Measurements from ENCODE around the gene ASB4. TPM values are rescaled to one million over a fixed set of nuclear protein-coding genes. Genes with fewer than 3 reads are reported as not detected.

Gene ASB4
- polyA plus RNA-seq, 2 of the 4 experiments (the other 2 are of a cell fraction) = 1.4 to 3.1 TPM

DNA sequence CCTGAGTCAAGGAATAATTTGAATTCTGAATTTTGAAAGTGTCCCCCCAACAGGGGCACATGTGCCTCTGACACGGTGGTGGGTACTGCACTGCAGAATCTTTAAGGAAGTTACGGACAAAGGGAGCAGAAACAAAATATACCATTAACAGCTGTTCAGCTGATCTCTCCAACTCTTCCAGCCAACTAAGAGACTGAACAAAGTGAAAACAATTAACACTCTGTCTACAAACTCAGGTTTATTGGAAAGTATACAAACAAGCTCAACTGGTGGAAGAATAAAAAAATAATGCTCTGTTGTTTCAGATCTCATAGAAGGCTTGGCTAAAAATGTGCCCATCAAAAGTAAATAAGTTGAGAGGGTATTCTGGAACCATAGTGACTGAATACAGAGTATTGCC, 34.4 kb downstream of the ASB4 start:
- no peak overlapping the region for H3K4me3 ChIP-seq
- H3K4me2 ChIP-seq = no peak overlapping the region
- DNase-seq (ENCODE audit: low read depth in 1 of 2, low spot score in 1 of 2) (no peak), ATAC-seq (no peak), FAIRE-seq (no peak)
- 74% methylated on average over 2 of the region's 2 CpGs for WGBS (ENCODE audit: missing lambda C conversion rate)
- TF ChIP-seq NR3C1 (IDR thresholded peaks at IDR 0.05) (no peak), SMC3 (IDR thresholded peaks at IDR 0.05) (no peak), MAFK (IDR thresholded peaks at IDR 0.05; ENCODE audit: partially characterized antibody) (no peak), RAD21 (conservative IDR thresholded peaks at IDR 0.05 in 1 of 2, IDR thresholded peaks at IDR 0.05 in 1 of 2) (no peak), CEBPB (IDR thresholded peaks at IDR 0.05) (no peak), RARB (CRISPR knock-in tag; IDR thresholded peaks at IDR 0.05) (no peak), HEYL (CRISPR knock-in tag; IDR thresholded peaks at IDR 0.05) (no peak)
- no peak overlapping the region for H3K27ac ChIP-seq
- no peaks in the 10 kb centered on the region for H3K4me1 ChIP-seq
- POLR2A ChIA-PET = interaction anchor here (0.7 kb wide), 1 partner anchor 110 kb away, joined by 3 read pairs; no protein-coding TSS in a partner anchor
- no peaks in the 10 kb centered on the region for H3K9me3 ChIP-seq
- CTCF ChIA-PET = interaction anchor here (1.8 kb wide), 1 partner anchor 169 kb away, joined by 6 read pairs; no protein-coding TSS in a partner anchor

- WGBS (ENCODE audit: missing lambda C conversion rate) = 78% methylated on average over 3 of the region's 3 CpGs
- peak; percentile 84 for FAIRE-seq
- Histone ChIP-seq H3K4me1 (peaks cover 21% of the 10 kb centered on the region), H3K27ac (peak overlapping the region in 1 of 2 experiments; percentile 53; a peak in 3 of 6 replicates), H3K9me3 (no peaks in the 10 kb centered on the region), H3K4me2 (no peak overlapping the region), H3K4me3 (no peak overlapping the region)
- DNase-seq (ENCODE audit: low read depth in 1 of 2, low spot score in 1 of 2) = no peak
- TF ChIP-seq ZC3H11A (IDR thresholded peaks at IDR 0.05) = no peak
- TF ChIP-seq, protein P1, sequence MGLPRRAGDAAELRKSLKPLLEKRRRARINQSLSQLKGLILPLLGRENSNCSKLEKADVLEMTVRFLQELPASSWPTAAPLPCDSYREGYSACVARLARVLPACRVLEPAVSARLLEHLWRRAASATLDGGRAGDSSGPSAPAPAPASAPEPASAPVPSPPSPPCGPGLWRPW (IDR thresholded peaks at IDR 0.05) = no peak
- TF ChIP-seq TP53 (CRISPR knock-in tag; IDR thresholded peaks at IDR 0.05) = no peak
- no peak for TF ChIP-seq PBX3 (IDR thresholded peaks at IDR 0.05)
- TF ChIP-seq RCOR1 (IDR thresholded peaks at IDR 0.05; ENCODE audit: low read depth, low read length) = no peak
- TF ChIP-seq HOXB13 (CRISPR knock-in tag; IDR thresholded peaks at IDR 0.05; ENCODE audit: low read depth) = no peak
- no peak for TF ChIP-seq GATA3 (IDR thresholded peaks at IDR 0.05; ENCODE audit: borderline replicate concordance)
- no peak for TF ChIP-seq HOXB5 (CRISPR knock-in tag; IDR thresholded peaks at IDR 0.05)
- no peak for TF ChIP-seq POLR2A (IDR thresholded peaks at IDR 0.05; ENCODE audit: low read length)
- TF ChIP-seq SREBF2 (IDR thresholded peaks at IDR 0.05) = no peak
- TF ChIP-seq KDM5A (IDR thresholded peaks at IDR 0.05) = no peak
- ATAC-seq = no peak
- POLR2A ChIA-PET = no interaction called here
- CTCF ChIA-PET = interaction anchor here (0.7 to 12.9 kb wide), 10 partner anchors 9 to 1236 kb away, joined by 3 to 403 read pairs (median 10); partner anchors contain the start of gene PON3
Measured at GRCh38 chr7:95525503-95525902, 39.8 kb downstream of the ASB4 start.

- POLR2A ChIA-PET = no interaction called here
- WGBS (ENCODE audit: missing lambda C conversion rate) = 68% methylated on average over 7 of the region's 7 CpGs
- no peak for TF ChIP-seq JUNB (IDR thresholded peaks at IDR 0.05)
- TF ChIP-seq CTCF (IDR thresholded peaks at IDR 0.05) = no peak
- no peak for TF ChIP-seq EHMT2 (IDR thresholded peaks at IDR 0.05; ENCODE audit: low read depth)
- no peak for TF ChIP-seq NPAS2 (CRISPR knock-in tag; IDR thresholded peaks at IDR 0.05; ENCODE audit: borderline replicate concordance)
- no peak for TF ChIP-seq MAX (IDR thresholded peaks at IDR 0.05)
- TF ChIP-seq HOXA7 (CRISPR knock-in tag; IDR thresholded peaks at IDR 0.05) = no peak
- no peak for TF ChIP-seq HOXB5 (CRISPR knock-in tag; IDR thresholded peaks at IDR 0.05)
- FAIRE-seq (no peak), ATAC-seq (no peak), DNase-seq (ENCODE audit: low read depth in 1 of 2, low spot score in 1 of 2) (no peak)
- Histone ChIP-seq H3K9me3 (no peaks in the 10 kb centered on the region), H3K27ac (peak overlapping the region; percentile 47 to 72; a peak in 4 of 6 replicates), H3K4me1 (peaks cover 21% of the 10 kb centered on the region), H3K4me3 (no peak overlapping the region), H3K4me2 (no peak overlapping the region)
- CTCF ChIA-PET = interaction anchor here (0.6 to 12.9 kb wide), 19 partner anchors 9 to 1236 kb away, joined by 3 to 403 read pairs (median 3); partner anchors contain the start of gene PON3
Measured at GRCh38 chr7:95526128-95526738, 40.5 kb downstream of the ASB4 start.
